Stimulated activated CD4-positive, alpha-beta T cell treated with anti-CD3 and anti-CD28 coated beads, Interleukin-4, amount 100 ng/mL, for 1 hour (primary cell): ENCODE data around the gene TSPAN14.

ENCODE experiments used
- DNase-seq: peaks from one replicate; pipeline ENCODE4 v3.0.0-alpha.2; 2020

TSPAN14 gene

GRCh38 chr10:80553436-80553835, 99.3 kb downstream of the TSPAN14 start:
- no peak for DNase-seq

DNA sequence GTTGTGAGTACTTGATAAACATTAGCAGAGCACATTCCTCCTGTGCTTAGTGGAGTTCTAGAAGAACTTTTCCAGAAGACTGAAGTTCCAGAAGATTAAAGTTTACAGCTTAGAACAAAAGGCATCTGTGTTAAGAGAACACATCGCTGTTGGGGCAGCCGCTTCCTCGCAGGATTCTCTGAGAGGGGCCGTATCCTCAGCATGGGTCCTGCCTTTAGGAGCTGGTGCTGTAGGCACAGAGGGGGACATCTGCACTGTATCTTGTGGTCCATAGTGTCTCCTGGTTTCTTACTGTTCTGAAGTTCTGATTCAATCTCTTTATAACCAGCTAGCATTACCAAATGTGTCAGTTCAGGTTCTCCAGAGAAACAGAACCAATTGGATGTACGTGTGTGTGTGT, 99.9 kb downstream of the TSPAN14 start:
- no peak for DNase-seq

DNA sequence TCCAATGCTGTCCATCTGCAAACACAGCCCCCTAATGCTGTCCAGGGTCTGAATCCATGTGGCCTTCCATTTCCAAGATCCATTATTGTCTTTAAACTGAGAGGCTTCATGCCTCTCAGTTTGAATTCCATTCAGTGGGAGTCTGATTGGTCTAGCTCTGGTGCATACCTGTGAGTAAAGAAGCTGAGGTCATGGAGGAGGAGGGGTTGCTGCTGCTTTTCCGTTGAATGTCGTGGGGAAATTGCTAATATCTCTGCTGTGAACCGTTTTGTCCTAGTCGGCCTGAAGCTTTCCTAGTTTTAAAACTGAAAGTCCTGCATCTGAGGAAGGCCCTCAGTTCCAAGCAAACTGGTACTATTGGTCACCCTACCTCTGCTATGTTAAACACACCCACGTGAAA, 101.3 kb downstream of the TSPAN14 start:
- DNase-seq = no peak

DNA sequence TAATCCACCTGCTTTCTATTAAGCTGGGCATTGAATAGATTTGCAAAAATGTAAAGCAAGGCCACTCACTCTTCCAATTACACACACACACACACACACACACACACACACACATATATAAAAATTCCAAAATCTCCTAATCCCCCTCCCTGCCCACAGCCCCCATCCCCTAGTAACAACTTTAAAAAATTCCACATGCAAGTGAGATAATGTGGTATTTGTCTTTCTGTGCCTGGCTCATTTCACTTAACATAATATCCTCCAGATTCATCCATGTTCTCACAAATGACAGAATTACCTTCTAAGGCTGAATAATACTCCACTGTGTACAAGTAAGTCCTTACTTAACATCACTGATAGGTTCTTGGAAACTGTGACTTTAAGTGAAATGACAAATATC, 107.8 kb downstream of the TSPAN14 start:
- DNase-seq = no peak

GRCh38 chr10:80567292-80567691, 113.2 kb downstream of the TSPAN14 start:
- no peak for DNase-seq

- DNase-seq = no peak
These were observed 115.2 kb downstream of the TSPAN14 start for GRCh38 chr10:80569131-80569895.

DNA sequence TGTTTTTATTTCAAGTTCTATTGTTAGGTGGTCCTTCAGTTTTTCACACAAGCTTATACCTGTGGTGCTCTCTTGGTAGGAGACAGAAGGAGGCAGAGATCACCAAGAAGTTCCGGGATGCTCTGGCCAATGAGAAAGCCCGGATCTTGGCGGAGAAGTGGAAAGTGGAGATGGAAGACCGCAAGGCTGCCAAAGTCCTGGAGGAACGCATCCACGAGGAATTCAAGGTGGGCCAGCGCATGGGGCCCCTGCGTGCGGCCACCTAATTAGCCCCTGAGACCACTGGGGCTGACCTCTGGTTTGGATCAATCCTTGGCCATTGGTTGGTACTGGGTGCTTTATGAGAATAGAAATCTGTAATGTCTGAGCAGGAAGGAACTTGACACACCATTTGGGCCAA, 117.2 kb downstream of the TSPAN14 start:
- no peak for DNase-seq

DNA sequence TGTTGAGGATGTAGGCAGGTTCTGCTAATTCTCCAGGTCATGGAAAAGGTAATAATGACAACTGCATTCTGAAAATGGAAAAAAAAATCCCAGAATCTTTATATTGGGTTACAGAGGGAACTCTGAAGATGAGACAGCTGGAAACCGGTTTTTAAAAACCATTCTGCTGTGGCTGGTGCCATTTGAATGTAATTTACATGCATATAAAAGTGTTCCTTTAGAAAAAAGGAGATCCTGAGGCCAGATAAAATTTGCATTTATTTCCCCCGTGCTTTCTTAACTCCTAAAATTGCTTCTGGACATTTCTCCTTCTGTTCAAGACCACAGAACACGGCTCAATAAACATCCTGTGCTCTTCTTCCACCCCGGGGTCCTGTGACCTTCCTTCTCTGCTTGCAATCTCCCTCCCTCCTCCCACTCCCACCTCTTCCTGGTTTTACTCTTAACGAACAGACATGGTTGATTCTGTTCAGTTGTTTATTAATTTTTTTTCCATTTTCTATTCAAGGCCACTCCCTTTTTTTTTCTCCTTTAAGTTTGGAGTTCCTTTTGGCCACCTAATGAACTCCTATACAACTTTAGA, 125.2 kb downstream of the TSPAN14 start:
- no peak for DNase-seq

GRCh38 chr10:80579849-80580637, 125.9 kb downstream of the TSPAN14 start:
- no peak for DNase-seq

DNA sequence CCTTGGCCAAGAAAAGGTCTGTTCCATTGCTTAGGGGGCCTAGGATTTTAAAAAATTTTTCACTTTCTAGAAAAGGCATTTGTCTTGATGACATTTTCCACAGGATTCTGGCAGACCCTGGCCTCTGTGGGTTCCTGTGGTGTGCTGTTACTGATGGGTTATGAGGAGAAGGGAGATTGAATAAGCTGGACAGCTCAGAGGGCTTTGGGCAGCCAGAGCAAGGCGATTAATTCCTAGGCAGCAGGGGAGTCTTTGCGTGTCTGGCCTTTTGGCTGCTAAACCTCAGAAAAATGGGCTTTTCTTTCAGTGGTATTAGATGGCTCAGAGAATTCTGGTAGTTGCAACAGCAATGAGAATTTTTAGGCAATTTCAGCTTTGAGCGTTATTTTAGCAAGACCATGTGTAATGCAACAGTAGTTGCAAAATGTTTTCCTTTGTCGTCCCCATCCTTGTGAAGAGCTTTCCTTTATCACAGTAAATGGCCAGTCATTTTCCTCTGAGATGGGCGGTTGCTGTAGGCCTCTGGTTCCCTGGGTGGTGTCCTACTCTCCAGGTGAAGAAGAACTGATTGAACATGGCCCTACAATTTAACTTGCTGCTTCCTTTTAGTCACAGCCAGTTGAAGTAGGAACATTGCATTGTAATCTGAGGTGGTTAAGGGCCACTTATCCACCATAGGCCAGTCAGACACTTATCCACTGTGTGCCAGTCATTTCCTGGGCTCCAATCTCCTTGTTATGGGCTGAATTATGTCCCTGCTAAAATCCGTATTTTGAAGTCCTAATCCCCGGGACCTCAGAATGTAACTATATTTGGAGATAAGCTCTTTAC, 126.7 kb downstream of the TSPAN14 start:
- DNase-seq = no peak

GRCh38 chr10:80581469-80581835, 127.3 kb downstream of the TSPAN14 start:
- DNase-seq = no peak

- DNase-seq = no peak
These were observed 128.3 kb downstream of the TSPAN14 start for GRCh38 chr10:80582286-80582960.
